Omental fat pad (tissue), 4 donors: Measurements from ENCODE around the gene DAG1. TPM values are rescaled to one million over a fixed set of nuclear protein-coding genes. Genes with fewer than 3 reads are reported as not detected.

Source experiments
- ATAC-seq: fragments of 150-250 bp; one replicate; pipeline ENCODE4 v1.9.1; 2016; ENCODE audit warnings: mild to moderate bottlenecking, moderate library complexity; ENCODE audit not compliant: low FRiP score
- DNase-seq: peaks from one replicate; pipeline ENCODE4 v3.0.0-alpha.2; 2019; ENCODE audit warnings: low spot score
- CTCF ChIP-seq, 3 donors: fragments of 450-650 bp; IDR thresholded peaks; one replicate each; pipeline ENCODE4 v1.5.1; 2016 to 2017; ENCODE audit warnings: antibody characterized with exemption in 3 of 3, mild to moderate bottlenecking in 3 of 3, moderate library complexity in 2 of 3
- total RNA-seq, 4 donors: library from RNA; depleted of rRNA; stranded (reverse); fragments of >200 nt; gene quantifications; one replicate each; pipeline ENCODE4 v1.1.0, GENCODE V29; 2016

The DAG1 gene
- total RNA-seq, 4 donors from 2014 or later, result 37.8 to 65.0 (median 44.4) TPM

DNA sequence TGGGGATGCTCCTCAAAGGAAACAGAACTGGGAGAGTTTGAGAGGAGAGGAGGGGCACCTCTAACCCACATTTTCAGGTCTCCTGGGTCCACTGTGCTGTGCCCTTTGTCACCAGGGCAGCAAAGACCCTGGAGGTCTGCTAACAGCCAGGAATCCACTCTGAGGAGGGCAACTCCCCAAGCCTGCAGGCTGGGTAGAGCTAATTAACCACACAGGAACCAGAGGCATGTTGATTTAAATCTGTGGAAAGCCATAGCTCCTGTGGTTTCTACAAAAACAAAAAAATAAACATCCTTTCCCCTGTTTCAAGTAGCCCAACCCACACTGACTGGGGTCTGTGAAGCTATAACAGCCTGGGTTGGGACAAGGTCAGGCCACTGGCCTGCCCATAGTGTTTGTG lies 82.0 kb downstream of the DAG1 start:
- ATAC-seq, result no peak
- TF ChIP-seq CTCF (IDR thresholded peaks at IDR 0.05), result no peak

DNA sequence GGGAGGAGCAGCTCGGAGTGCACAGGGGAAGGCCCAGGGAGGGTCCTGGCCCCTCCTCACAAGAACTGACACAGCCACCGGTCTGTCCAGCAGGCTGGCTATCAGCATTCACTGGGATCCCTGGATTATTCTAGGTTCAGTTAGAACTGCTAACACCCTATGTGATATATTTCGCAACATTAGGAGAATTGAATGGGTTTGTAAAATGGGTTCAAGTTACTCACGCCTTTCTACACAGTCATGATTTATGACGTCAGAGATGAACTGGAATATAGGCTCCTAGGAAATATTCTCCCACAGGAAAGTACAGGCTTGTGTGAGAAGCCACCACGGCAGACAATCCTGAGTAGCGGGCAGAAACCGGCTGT lies 83.2 kb downstream of the DAG1 start:
- no peak for DNase-seq
- TF ChIP-seq CTCF (IDR thresholded peaks at IDR 0.05), result no peak
- ATAC-seq, result no peak

More for the DNA sequence above, 82.0 kb downstream of the DAG1 start:
- no peak for DNase-seq

DNA sequence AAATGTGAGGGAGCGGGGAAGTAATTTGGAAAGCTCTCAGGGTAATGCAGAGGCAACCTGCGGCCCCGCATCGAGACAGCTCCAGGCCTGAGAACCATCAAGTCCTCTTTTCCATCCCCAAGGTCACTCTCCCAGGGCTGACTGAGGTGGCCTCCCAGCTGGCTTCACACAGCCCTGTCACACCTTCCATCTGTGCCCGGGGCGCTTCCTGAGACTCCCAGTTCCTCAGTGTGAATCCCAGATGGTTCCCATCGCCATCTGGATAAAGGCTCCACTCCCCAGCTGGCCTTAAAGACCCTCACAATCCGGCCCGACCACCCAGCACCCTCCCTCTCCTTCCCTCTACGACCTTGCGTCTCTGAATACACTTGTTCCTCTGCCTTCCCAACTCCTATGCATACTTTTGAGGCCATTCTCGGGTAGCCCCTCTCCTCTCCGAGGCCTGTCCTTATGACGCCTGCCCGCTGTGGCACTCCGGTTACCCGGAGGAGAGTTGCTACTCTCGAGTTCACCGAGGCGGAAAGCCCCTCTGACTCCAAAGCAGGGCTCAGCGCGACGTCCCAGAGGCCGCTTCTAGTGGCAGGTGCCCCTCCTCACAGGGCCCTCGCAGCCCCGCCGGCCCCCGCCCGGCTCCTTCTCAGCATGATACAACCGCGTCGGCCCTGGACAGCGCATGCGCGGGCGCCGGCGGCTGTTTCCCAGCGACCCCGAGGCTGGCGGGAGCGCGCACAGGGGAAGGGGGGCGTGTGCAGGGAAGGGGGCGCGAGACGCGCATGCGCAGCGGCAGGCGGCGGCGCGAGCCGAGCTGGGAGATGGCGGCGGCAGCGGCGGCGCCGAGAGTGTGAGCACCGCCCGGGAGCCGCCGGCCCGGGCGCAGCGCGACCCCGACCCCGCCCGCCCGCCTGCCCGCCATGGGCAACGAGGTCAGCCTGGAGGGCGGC lies 83.9 kb downstream of the DAG1 start, which contains the start of gene BSN:
TSS of gene BSN (plus strand) at position 786 of the 941 bp plus-strand sequence. CDS start at position 912, 126 bp downstream.
- ATAC-seq (peak; percentile 96), DNase-seq (peak; percentile 60)
- no peak for TF ChIP-seq CTCF (IDR thresholded peaks at IDR 0.05)

DNA sequence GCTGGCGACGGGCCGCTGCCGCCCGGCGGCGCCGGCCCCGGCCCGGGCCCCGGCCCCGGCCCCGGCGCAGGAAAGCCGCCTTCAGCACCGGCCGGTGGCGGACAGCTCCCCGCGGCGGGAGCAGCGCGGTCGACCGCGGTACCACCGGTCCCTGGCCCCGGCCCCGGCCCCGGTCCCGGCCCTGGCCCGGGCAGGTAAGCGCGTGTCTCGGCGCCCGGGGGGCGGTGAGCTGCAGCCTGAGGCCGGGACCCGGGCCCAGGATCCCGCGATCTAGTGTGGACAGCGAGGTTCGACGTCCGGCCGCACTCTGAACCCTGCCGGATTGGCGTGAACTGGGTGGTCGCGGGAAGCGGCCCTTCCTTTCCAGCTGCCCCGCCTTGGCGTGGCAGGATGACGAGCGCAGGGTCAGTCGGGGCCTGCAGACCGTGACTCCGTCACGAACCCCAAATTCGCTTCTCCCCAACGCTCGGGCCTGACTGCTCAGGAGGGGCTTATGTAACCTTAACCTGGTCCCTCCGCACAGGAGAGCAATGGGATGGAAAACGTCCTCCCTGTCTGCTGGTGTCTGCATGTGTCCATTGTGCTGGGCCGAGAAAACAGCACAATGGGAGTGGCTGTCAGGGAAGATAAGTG lies 84.7 kb downstream of the DAG1 start:
- no peak for TF ChIP-seq CTCF (IDR thresholded peaks at IDR 0.05)
- peak; percentile 96 for ATAC-seq
- no peak for DNase-seq

DNA sequence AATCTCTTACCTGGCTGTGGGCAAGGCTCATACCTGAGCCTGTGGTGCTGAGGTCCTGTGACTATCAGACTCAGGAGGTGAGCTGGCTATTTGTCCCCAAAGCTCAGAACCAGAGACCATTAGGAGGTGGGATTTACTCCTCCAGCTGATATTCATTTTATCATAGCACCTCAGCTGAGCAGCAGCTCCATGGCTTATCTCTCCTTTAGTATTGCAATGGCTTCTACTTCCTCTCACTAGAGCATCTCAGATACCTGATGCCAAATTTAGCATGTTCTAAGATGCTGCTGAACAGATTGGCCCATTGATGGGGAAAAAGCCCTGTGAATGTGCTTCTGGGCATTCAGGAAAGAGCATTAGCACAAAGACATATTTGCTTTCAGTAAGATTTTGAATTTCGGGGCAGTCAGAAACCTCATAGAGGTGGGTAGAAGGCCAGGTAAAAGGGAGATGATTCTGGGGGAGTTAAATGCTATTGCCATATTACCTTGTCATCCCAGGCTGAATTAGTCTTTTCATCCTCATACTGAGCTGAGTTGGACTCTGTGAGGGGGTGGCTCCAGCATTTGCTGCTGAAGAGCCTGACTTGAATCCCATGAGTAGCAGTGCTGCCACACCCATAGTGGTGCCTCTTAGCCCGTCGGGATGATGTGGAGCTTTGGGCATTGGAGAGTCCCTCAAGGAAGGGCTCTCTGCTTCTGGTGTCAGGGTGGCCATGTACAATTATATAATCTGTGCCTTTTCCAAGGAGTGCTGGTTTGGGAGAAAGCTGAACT lies 86.6 kb downstream of the DAG1 start:
- ATAC-seq (no peak), DNase-seq (no peak)
- no peak for TF ChIP-seq CTCF (IDR thresholded peaks at IDR 0.05)

DNA sequence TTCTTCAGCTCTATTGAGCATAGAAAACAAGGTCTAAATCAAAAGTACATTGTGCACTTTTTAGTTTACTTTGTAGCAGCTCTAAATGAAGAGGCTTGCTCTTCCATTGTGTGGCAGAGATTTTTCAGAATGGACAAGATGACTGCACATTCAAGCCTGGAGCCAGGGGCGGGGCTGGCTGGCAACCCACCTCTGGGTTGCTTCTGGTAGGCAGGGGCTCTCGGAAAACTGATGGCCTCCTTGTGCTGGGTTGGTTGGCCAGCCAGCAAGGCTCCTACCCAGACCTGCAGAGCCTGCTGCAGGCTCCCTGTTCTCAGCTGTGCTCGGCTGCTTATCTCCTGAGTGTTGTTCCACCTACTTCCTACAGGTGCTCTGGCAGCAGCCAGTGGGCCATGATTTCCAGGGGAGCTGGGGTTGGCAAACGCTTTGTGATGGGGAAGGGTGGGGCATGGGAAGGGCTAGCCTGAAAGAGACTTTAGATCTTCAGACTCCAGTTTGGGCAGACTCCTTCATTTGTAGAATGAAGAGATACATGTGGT lies 93.0 kb downstream of the DAG1 start:
- no peak for TF ChIP-seq CTCF (IDR thresholded peaks at IDR 0.05)
- no peak for ATAC-seq

More for the DNA sequence above, 93.0 kb downstream of the DAG1 start:
- DNase-seq, result no peak
